Measurements from ENCODE around the gene WDR37.

GRCh38 chr10:1019362-1019761 is 36.8 kb upstream of the WDR37 start:
- no peak for TF ChIP-seq CTCF (IDR thresholded peaks at IDR 0.05; ENCODE audit: borderline replicate concordance, extremely low read depth, low read length, poor library complexity, severe bottlenecking)
- TF ChIP-seq EZH2 (IDR thresholded peaks at IDR 0.05; ENCODE audit: borderline replicate concordance, low read depth, low read length, severe bottlenecking) = no peak
